ENCODE data around the gene HECW1.

DNA sequence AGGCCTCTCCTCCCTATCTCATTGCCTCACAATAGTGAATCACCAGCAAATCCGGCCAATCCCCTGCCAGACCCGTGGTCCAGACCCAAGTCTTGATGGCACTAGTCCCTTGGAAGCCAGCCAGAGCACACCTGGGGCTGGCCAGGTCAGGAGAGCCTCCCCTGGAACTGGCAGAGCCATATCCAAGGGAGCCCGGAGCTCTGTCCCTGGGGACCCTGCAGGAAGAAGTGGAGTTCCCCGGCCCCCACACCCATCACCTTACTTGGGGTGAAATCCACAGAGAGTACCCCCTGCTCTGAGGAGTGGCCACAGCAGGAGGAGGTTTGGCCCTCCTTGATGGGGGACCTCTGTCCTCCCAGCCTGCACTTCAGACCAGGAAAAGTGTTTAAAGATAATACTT is 122.5 kb downstream of the HECW1 start:
- TF ChIP-seq CTCF (IDR thresholded peaks at IDR 0.05), result no peak
- TF ChIP-seq POLR2A (IDR thresholded peaks at IDR 0.05), result no peak
